H9 (cell line): ENCODE results near the gene LRP5. TPM values are rescaled to one million over a fixed set of nuclear protein-coding genes. Genes with fewer than 3 reads are reported as not detected.

ENCODE experiments used
- DNase-seq: peaks from one replicate; pipeline ENCODE4 v3.0.0-alpha.2; 2017
- H2AFZ ChIP-seq: one replicate; pipeline ENCODE4 v1.6.1; 2013; ENCODE audit warnings: mild to moderate bottlenecking, low read length, control low read depth, moderate library complexity
- H2AK5ac ChIP-seq: 2 replicates; pipeline ENCODE4 v1.6.1; 2013; ENCODE audit warnings: low read length, control low read depth, mixed read lengths; ENCODE audit not compliant: insufficient read length
- H2BK120ac ChIP-seq: one replicate; pipeline ENCODE4 v1.6.1; 2013; ENCODE audit warnings: low read depth, mild to moderate bottlenecking, low read length, control low read depth, inconsistent platforms; ENCODE audit not compliant: poor library complexity, severe bottlenecking
- H2BK12ac ChIP-seq: 2 replicates; pipeline ENCODE4 v1.6.1; 2013; ENCODE audit warnings: low read length, control low read depth, mixed read lengths, low read depth; ENCODE audit not compliant: insufficient read length
- H2BK15ac ChIP-seq: 2 replicates; pipeline ENCODE4 v1.6.1; 2013; ENCODE audit warnings: low read depth, low read length, control low read depth
- H2BK20ac ChIP-seq: one replicate; pipeline ENCODE4 v1.6.1; 2013; ENCODE audit warnings: low read depth, mild to moderate bottlenecking, low read length, control low read depth, inconsistent platforms; ENCODE audit not compliant: poor library complexity, severe bottlenecking
- H2BK5ac ChIP-seq: 2 replicates; pipeline ENCODE4 v1.6.1; 2013; ENCODE audit warnings: low read length, control low read depth, mixed read lengths; ENCODE audit not compliant: insufficient read length
- H3K14ac ChIP-seq: 2 replicates; pipeline ENCODE4 v1.6.1; 2013; ENCODE audit warnings: low read length, control low read depth; ENCODE audit not compliant: insufficient read depth
- H3K18ac ChIP-seq: 2 replicates; pipeline ENCODE4 v1.6.1; 2013; ENCODE audit warnings: low read depth, mild to moderate bottlenecking, mixed read lengths, low read length, control low read depth; ENCODE audit not compliant: insufficient read length
- H3K23ac ChIP-seq: 2 replicates; pipeline ENCODE4 v1.6.1; 2013; ENCODE audit warnings: low read length, control low read depth, mixed read lengths, low read depth; ENCODE audit not compliant: insufficient read length
- H3K23me2 ChIP-seq: 2 replicates; pipeline ENCODE4 v1.6.1; 2013; ENCODE audit warnings: low read depth, mild to moderate bottlenecking, mixed read lengths, low read length, control low read depth; ENCODE audit not compliant: insufficient read length, poor library complexity, severe bottlenecking
- H3K27ac ChIP-seq: 2 replicates; pipeline ENCODE4 v1.5.1; 2013; ENCODE audit warnings: low read length, control low read depth, mixed read lengths, low read depth; ENCODE audit not compliant: insufficient read length
- H3K27me3 ChIP-seq: 2 replicates; pipeline ENCODE4 v1.6.1; 2013; ENCODE audit warnings: low read length, control low read depth, inconsistent platforms; ENCODE audit not compliant: insufficient read depth
- H3K4ac ChIP-seq: 2 replicates; pipeline ENCODE4 v1.6.1; 2013; ENCODE audit warnings: low read depth, mild to moderate bottlenecking, control low read depth, inconsistent platforms, low read length, moderate library complexity
- H3K4me1 ChIP-seq: 2 replicates; pipeline ENCODE4 v1.6.1; 2013; ENCODE audit warnings: low read length, control low read depth, inconsistent platforms; ENCODE audit not compliant: insufficient read depth
- H3K4me2 ChIP-seq: 2 replicates; pipeline ENCODE4 v1.6.1; 2013; ENCODE audit warnings: low read length, control low read depth, mixed read lengths; ENCODE audit not compliant: insufficient read length, insufficient read depth
- H3K56ac ChIP-seq: 2 replicates; pipeline ENCODE4 v1.6.1; 2013; ENCODE audit warnings: low read depth, mild to moderate bottlenecking, mixed read lengths, low read length, control low read depth; ENCODE audit not compliant: insufficient read length
- H3K79me1 ChIP-seq: 2 replicates; pipeline ENCODE4 v1.6.1; 2013; ENCODE audit warnings: low read depth, mild to moderate bottlenecking, moderate library complexity, low read length, control low read depth, inconsistent platforms; ENCODE audit not compliant: insufficient read depth, poor library complexity, severe bottlenecking
- H3K79me2 ChIP-seq: 2 replicates; pipeline ENCODE4 v1.6.1; 2013; ENCODE audit warnings: low read length, control low read depth, inconsistent platforms; ENCODE audit not compliant: insufficient read depth
- H3K9ac ChIP-seq: 2 replicates; pipeline ENCODE4 v1.6.1; 2013; ENCODE audit warnings: low read length, control low read depth, mixed read lengths; ENCODE audit not compliant: insufficient read length; ENCODE audit errors: extremely low read depth
- H3K9me3 ChIP-seq: one replicate; pipeline ENCODE4 v1.6.1; 2013; ENCODE audit warnings: low read depth, low read length, inconsistent platforms; ENCODE audit not compliant: control insufficient read depth
- H3T11ph ChIP-seq: one replicate; pipeline ENCODE4 v1.6.1; 2013; ENCODE audit warnings: mild to moderate bottlenecking, low read length, control low read depth, inconsistent platforms
- H4K20me1 ChIP-seq: one replicate; pipeline ENCODE4 v1.6.1; 2013; ENCODE audit not compliant: control insufficient read depth, insufficient read length, insufficient read depth
- H4K5ac ChIP-seq: 2 replicates; pipeline ENCODE4 v1.6.1; 2013; ENCODE audit warnings: low read depth, mild to moderate bottlenecking, mixed read lengths, low read length, control low read depth; ENCODE audit not compliant: insufficient read length
- H4K8ac ChIP-seq: replicated peaks from 2 replicates; pipeline ENCODE4 v1.6.1; 2013; ENCODE audit warnings: low read length, control low read depth, mixed read lengths, low read depth; ENCODE audit not compliant: insufficient read length
- H4K91ac ChIP-seq: 2 replicates; pipeline ENCODE4 v1.6.1; 2013; ENCODE audit warnings: low read depth, mild to moderate bottlenecking, moderate library complexity, mixed read lengths, low read length, control low read depth; ENCODE audit not compliant: insufficient read length
- H3K27ac Mint-ChIP-seq, 3 experiments: 2 replicates in 2 of 3; 3 replicates in 1 of 3; pipeline ENCODE4 v1.8.0; 2020 to 2021; ENCODE audit warnings: mixed read lengths in 3 of 3, mild to moderate bottlenecking in 1 of 3, moderate library complexity in 1 of 3
- H3K27me3 Mint-ChIP-seq: 2 replicates; pipeline ENCODE4 v1.8.0; 2021; ENCODE audit warnings: low read depth, mild to moderate bottlenecking, moderate library complexity, mixed read lengths
- H3K36me3 Mint-ChIP-seq, 3 experiments: 2 replicates in 2 of 3; 3 replicates in 1 of 3; pipeline ENCODE4 v1.8.0; 2020 to 2021; ENCODE audit warnings: low read depth in 3 of 3, mixed read lengths in 3 of 3; ENCODE audit not compliant: insufficient read depth in 1 of 3
- H3K4me1 Mint-ChIP-seq, 2 experiments: 2 replicates each; pipeline ENCODE4 v1.8.0; 2020; ENCODE audit warnings: mixed read lengths in 2 of 2
- H3K4me3 Mint-ChIP-seq, 2 experiments: 2 replicates in 1 of 2; 3 replicates in 1 of 2; pipeline ENCODE4 v1.8.0; 2020 to 2021; ENCODE audit warnings: mild to moderate bottlenecking in 2 of 2, mixed read lengths in 2 of 2, moderate library complexity in 1 of 2
- H3K9me3 Mint-ChIP-seq, 2 experiments: 2 replicates in 1 of 2; 3 replicates in 1 of 2; pipeline ENCODE4 v1.8.0; 2020; ENCODE audit warnings: mild to moderate bottlenecking in 2 of 2, mixed read lengths in 2 of 2, moderate library complexity in 1 of 2
- WGBS: extraction: QIAGEN DNeasy Blood & Tissue Kit; methylation state at CpG from one replicate; pipeline ENCODE4 v1.1.7; 2013; ENCODE audit warnings: missing lambda C conversion rate, low lambda C conversion rate, mixed read lengths; ENCODE audit not compliant: insufficient read length; ENCODE audit errors: extremely low coverage; 5-methylcytosine and 5-hydroxymethylcytosine counted together
- total RNA-seq: library from RNA; stranded (reverse); gene quantifications from 2 replicates; pipeline ENCODE4 v1.2.1, GENCODE V29; 2021
- TF ChIP-seq, protein P1 (sequence below): fragments of 200-600 bp; sonication (generic); conservative IDR thresholded peaks from 3 replicates; pipeline ENCODE4 v1.8.0; 2021; ENCODE audit warnings: antibody characterized with exemption, mild to moderate bottlenecking

The LRP5 gene
- total RNA-seq, 1 experiment from 2014 or later = 38.4 TPM

GRCh38 chr11:68357568-68357967 is 45.2 kb downstream of the LRP5 start:
- H3K9ac ChIP-seq = no peak overlapping the region
- H3K27ac Mint-ChIP-seq = no peak overlapping the region
- H3K27me3 ChIP-seq = no peaks in the 10 kb centered on the region
- no peak overlapping the region for H3T11ph ChIP-seq
- no peak overlapping the region for H4K91ac ChIP-seq
- H2BK15ac ChIP-seq = no peak overlapping the region
- H2BK20ac ChIP-seq = no peak overlapping the region
- H3K36me3 Mint-ChIP-seq = peaks cover 32 to 47% (median 43%) of the 10 kb centered on the region in 3 experiments
- H3K27ac ChIP-seq = no peak overlapping the region
- H3K27me3 Mint-ChIP-seq = no peaks in the 10 kb centered on the region
- no peak overlapping the region for H3K18ac ChIP-seq
- H3K79me1 ChIP-seq = no peaks in the 10 kb centered on the region
- H2BK120ac ChIP-seq = no peak overlapping the region
- WGBS = no CpG with 5 or more reads among the region's 14 CpGs
- H3K9me3 ChIP-seq = no peaks in the 10 kb centered on the region
- no peak overlapping the region for H3K56ac ChIP-seq
- H3K23me2 ChIP-seq = no peaks in the 10 kb centered on the region
- H3K23ac ChIP-seq = no peak overlapping the region
- DNase-seq = no peak
- H2BK5ac ChIP-seq = no peak overlapping the region
- H2BK12ac ChIP-seq = no peak overlapping the region
- no peak overlapping the region for H2AFZ ChIP-seq
- H3K4ac ChIP-seq = no peak overlapping the region
- H3K4me3 Mint-ChIP-seq = no peak overlapping the region
- H3K4me1 ChIP-seq = peaks cover 7% of the 10 kb centered on the region; the same call in 1 of the 2 replicates
- TF ChIP-seq, protein P1, sequence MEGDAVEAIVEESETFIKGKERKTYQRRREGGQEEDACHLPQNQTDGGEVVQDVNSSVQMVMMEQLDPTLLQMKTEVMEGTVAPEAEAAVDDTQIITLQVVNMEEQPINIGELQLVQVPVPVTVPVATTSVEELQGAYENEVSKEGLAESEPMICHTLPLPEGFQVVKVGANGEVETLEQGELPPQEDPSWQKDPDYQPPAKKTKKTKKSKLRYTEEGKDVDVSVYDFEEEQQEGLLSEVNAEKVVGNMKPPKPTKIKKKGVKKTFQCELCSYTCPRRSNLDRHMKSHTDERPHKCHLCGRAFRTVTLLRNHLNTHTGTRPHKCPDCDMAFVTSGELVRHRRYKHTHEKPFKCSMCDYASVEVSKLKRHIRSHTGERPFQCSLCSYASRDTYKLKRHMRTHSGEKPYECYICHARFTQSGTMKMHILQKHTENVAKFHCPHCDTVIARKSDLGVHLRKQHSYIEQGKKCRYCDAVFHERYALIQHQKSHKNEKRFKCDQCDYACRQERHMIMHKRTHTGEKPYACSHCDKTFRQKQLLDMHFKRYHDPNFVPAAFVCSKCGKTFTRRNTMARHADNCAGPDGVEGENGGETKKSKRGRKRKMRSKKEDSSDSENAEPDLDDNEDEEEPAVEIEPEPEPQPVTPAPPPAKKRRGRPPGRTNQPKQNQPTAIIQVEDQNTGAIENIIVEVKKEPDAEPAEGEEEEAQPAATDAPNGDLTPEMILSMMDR = no peak
- peaks cover 8 to 12% of the 10 kb centered on the region in 2 experiments for H3K4me1 Mint-ChIP-seq
- H4K5ac ChIP-seq = no peak overlapping the region
- H3K14ac ChIP-seq = no peak overlapping the region
- no peak overlapping the region for H4K8ac ChIP-seq
- no peaks in the 10 kb centered on the region for H3K79me2 ChIP-seq
- H4K20me1 ChIP-seq = no peaks in the 10 kb centered on the region
- H3K9me3 Mint-ChIP-seq = peaks cover 0 to 3% of the 10 kb centered on the region in 2 experiments; a peak in 1 of 5 replicates
- no peak overlapping the region for H2AK5ac ChIP-seq
- H3K4me2 ChIP-seq = no peak overlapping the region
